ENCODE data around the gene GAB2.
"Not testable (repeated sequence)": the region's sequence is repeated elsewhere in the genome, so short reads cannot be mapped to it uniquely, and the experiment has no call there.

The GAB2 gene

DNA sequence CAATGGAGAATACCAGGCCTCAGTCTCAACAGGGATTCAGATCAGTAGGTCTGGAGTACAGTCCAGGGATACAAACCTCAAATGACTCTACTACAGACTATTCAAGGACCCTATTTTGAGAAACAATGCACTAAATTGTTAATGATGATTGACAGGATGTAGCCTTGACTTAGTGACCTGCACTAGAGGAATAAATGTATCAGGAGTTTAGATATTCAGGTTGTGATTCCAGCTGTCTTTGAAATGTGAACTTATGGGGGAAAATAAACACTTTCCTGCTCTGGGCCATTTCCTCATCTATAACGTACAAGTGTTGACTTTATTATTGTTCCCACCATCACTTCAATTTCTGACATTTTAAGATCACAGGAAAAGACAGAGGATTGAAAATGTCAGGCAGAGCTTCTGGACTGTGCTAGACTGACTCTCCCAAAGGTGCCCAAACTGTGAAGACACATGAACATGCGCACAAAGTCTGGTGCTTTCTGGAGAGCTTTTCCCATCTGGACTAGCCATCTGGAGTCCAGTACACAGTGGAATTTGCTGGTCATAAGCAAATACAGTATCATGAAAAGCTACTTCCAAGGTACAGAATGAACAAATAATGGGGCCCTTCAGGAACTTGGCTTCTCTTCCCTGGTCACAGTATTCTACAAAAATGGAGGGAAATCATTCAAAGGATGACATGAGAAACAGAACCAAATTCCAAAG lies 118.5 kb downstream of the GAB2 start:
- DNase-seq, result no peak
- Histone ChIP-seq H3K4me3 (ENCODE audit: low read depth, low read length) (no peak overlapping the region), H3K27me3 (replicated peaks) (no peaks in the 10 kb centered on the region), H3K36me3 (replicated peaks) (no peaks in the 10 kb centered on the region), H3K27ac (no peak overlapping the region)
- in situ Hi-C loops (cut with HindIII; ENCODE audit: low pct_ligation_motif_present, low sequenced_read_pairs), result no loop called here
- TF ChIP-seq, protein P1, sequence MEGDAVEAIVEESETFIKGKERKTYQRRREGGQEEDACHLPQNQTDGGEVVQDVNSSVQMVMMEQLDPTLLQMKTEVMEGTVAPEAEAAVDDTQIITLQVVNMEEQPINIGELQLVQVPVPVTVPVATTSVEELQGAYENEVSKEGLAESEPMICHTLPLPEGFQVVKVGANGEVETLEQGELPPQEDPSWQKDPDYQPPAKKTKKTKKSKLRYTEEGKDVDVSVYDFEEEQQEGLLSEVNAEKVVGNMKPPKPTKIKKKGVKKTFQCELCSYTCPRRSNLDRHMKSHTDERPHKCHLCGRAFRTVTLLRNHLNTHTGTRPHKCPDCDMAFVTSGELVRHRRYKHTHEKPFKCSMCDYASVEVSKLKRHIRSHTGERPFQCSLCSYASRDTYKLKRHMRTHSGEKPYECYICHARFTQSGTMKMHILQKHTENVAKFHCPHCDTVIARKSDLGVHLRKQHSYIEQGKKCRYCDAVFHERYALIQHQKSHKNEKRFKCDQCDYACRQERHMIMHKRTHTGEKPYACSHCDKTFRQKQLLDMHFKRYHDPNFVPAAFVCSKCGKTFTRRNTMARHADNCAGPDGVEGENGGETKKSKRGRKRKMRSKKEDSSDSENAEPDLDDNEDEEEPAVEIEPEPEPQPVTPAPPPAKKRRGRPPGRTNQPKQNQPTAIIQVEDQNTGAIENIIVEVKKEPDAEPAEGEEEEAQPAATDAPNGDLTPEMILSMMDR (IDR thresholded peaks at IDR 0.05; ENCODE audit: low read depth, low read length, missing control alignments), result no peak

DNA sequence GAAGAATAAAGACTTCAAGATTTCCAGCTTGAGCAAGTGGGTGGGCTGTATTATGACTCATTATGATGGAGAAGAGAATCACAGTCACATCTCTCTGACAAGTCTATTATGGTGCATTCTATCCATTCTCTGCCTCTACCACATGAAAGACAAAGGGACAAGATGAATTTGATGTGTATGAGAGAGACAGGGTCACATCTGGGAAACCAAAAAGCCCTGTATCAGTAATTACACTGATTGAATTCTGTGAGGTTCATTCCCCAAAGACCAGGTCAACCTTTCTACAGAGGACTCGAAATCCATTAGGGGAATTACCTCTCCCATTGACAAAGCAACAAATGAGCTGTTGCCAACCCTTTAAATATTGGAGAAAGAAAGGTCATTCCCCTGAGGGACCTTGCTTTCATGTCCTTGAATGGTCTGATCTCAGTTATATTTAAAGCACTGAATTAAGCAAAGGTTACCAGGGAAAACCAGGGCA lies 119.3 kb downstream of the GAB2 start:
- no peak overlapping the region for H3K4me3 ChIP-seq (ENCODE audit: low read depth, low read length)
- in situ Hi-C loops (cut with HindIII; ENCODE audit: low pct_ligation_motif_present, low sequenced_read_pairs), result no loop called here
- no peaks in the 10 kb centered on the region for H3K36me3 ChIP-seq (replicated peaks)
- H3K27me3 ChIP-seq (replicated peaks), result no peaks in the 10 kb centered on the region
- H3K27ac ChIP-seq, result no peak overlapping the region
- peak; percentile 13 for DNase-seq
- TF ChIP-seq, protein P1 (IDR thresholded peaks at IDR 0.05; ENCODE audit: low read depth, low read length, missing control alignments), result no peak

DNA sequence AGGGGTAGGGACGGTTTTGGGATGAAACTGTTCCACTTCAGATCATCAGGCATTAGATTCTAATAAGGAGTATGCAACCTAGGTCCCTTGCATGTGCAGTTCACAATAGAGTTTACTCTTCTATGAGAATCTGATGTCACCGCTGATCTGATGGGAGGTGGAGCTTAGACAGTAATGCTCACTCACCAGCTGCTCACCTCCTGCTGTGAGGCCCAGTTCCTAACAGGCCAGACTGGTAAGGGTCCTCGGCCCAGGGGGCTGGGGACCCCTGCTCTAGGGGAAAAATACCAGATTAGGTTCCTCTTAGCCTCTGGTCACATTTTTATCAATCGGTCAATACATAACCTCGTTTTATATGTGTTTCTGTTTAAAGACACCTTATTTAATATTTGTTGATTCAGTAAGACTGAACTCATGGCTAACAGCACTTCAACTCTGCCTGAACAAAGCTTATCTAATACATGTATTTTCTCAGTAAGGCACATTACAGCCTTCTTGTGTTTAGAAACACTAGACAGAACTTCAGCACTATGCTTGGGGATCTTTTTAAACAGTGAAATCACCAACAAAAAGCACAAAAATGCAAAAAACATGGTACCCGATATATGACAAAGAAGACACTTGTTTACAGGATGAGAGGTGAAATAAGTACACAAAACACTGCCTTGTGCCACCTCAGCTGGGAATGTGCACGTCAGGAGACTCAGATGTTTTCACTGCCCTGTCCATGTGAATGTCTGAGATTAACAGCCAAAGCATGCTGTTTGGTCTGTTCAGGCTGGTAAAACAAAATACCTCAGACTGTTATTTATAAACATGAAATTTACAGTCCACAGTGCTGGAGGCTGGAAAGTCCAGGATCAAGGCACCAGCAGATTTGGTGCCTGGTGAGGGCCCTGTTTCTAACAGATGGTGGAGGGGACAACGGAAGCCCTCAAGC lies 121.4 kb downstream of the GAB2 start:
- TF ChIP-seq, protein P1 (IDR thresholded peaks at IDR 0.05; ENCODE audit: low read depth, low read length, missing control alignments), result no peak
- peak; percentile 7 for DNase-seq
- in situ Hi-C loops (cut with HindIII; ENCODE audit: low pct_ligation_motif_present, low sequenced_read_pairs), result no loop called here
- Histone ChIP-seq H3K27me3 (replicated peaks) (no peaks in the 10 kb centered on the region), H3K27ac (no peak overlapping the region), H3K36me3 (replicated peaks) (no peaks in the 10 kb centered on the region), H3K4me3 (ENCODE audit: low read depth, low read length) (no peak overlapping the region)

DNA sequence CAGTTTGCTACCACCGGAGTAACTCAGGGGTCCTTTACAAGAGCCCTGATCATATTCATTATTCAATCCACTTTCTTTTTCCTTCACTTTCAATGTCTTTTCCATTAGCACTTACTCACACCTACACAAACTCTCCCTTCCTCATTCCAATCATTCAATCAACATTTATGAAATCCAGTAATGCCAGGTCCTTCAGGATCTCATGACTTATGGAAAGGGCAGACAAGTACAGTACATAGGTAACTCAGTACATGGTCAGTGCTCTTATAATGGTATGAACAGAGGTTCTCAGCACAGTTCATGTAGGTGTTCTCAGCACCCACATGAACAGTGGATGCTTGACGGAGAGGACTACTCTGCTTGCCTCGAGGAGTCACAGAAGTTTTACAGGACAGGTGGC lies 122.3 kb downstream of the GAB2 start:
- in situ Hi-C loops (cut with HindIII; ENCODE audit: low pct_ligation_motif_present, low sequenced_read_pairs), result no loop called here
- DNase-seq, result no peak
- TF ChIP-seq, protein P1 (IDR thresholded peaks at IDR 0.05; ENCODE audit: low read depth, low read length, missing control alignments), result no peak
- no peaks in the 10 kb centered on the region for H3K27me3 ChIP-seq (replicated peaks)
- H3K36me3 ChIP-seq (replicated peaks), result no peaks in the 10 kb centered on the region
- H3K27ac ChIP-seq, result no peak overlapping the region
- no peak overlapping the region for H3K4me3 ChIP-seq (ENCODE audit: low read depth, low read length)

DNA sequence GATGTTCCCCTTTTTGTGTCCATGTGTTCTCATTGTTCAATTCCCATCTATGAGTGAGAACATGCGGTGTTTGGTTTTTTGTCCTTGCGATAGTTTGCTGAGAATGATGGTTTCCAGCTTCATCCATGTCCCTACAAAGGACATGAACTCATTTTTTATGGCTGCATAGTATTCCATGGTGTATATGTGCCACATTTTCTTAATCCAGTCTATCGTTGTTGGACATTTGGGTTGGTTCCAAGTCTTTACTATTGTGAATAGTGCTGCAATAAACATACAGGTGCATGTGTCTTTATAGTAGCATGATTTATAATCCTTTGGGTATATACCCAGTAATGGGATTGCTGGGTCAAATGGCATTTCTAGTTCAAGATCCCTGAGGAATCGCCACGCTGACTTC lies 123.5 kb downstream of the GAB2 start:
- in situ Hi-C loops (cut with HindIII; ENCODE audit: low pct_ligation_motif_present, low sequenced_read_pairs), result not testable (repeated sequence)

GRCh38 chr11:78293536-78293935 lies 124.1 kb downstream of the GAB2 start:
- Histone ChIP-seq H3K27ac (no peak overlapping the region), H3K36me3 (replicated peaks) (no peaks in the 10 kb centered on the region), H3K27me3 (replicated peaks) (no peaks in the 10 kb centered on the region), H3K4me3 (ENCODE audit: low read depth, low read length) (no peak overlapping the region)
- in situ Hi-C loops (cut with HindIII; ENCODE audit: low pct_ligation_motif_present, low sequenced_read_pairs), result no loop called here
- DNase-seq, result no peak
- TF ChIP-seq, protein P1 (IDR thresholded peaks at IDR 0.05; ENCODE audit: low read depth, low read length, missing control alignments), result no peak

More for the DNA sequence above, 123.5 kb downstream of the GAB2 start:
- not testable (repeated sequence) for H3K27ac ChIP-seq; H3K27me3 ChIP-seq (replicated peaks); H3K4me3 ChIP-seq (ENCODE audit: low read depth, low read length); H3K36me3 ChIP-seq (replicated peaks); DNase-seq

Measured in brain microvascular endothelial cell (primary cell).